GM23338 (cell line): ENCODE measurements around the gene CNTNAP2. TPM values are rescaled to one million over a fixed set of nuclear protein-coding genes. Genes with fewer than 3 reads are reported as not detected.

ENCODE experiments used
- ATAC-seq: fragments of 200-7000 bp; cut with Tn5 transposase; 3 replicates; pipeline ENCODE4 v1.9.1; 2020
- DNase-seq: peaks from one replicate; pipeline ENCODE4 v3.0.0-alpha.2; 2015; ENCODE audit warnings: low spot score
- H2AFZ ChIP-seq: fragments of 200-600 bp; sonication (generic); 2 replicates; pipeline ENCODE4 v1.8.0; 2016; ENCODE audit warnings: antibody characterized with exemption, mild to moderate bottlenecking, moderate library complexity
- H3F3A ChIP-seq: fragments of 200-600 bp; sonication (generic); replicated peaks from 2 replicates; pipeline ENCODE4 v1.8.0; 2017; ENCODE audit warnings: antibody characterized with exemption, mixed run types, low read depth
- H3K27ac ChIP-seq: fragments of 200-600 bp; sonication (generic); 2 replicates; pipeline ENCODE4 v1.6.1; 2016; ENCODE audit warnings: low read depth
- H3K27me3 ChIP-seq: fragments of 200-600 bp; sonication (generic); 2 replicates; pipeline ENCODE4 v1.8.0; 2016; ENCODE audit warnings: mild to moderate bottlenecking, mixed run types, moderate library complexity; ENCODE audit not compliant: insufficient read depth
- H3K36me3 ChIP-seq: fragments of 200-600 bp; sonication (generic); 2 replicates; pipeline ENCODE4 v1.8.0; 2016; ENCODE audit warnings: mild to moderate bottlenecking; ENCODE audit not compliant: insufficient read depth
- H3K4me1 ChIP-seq: fragments of 200-600 bp; sonication (generic); 2 replicates; pipeline ENCODE4 v1.8.0; 2016; ENCODE audit warnings: mild to moderate bottlenecking, moderate library complexity; ENCODE audit not compliant: insufficient read depth
- H3K4me2 ChIP-seq: fragments of 200-600 bp; sonication (generic); 2 replicates; pipeline ENCODE4 v1.7.1; 2017; ENCODE audit warnings: mixed run types
- H3K4me3 ChIP-seq: fragments of 200-600 bp; sonication (generic); 2 replicates; pipeline ENCODE4 v1.6.1; 2016; ENCODE audit warnings: mixed run types
- H3K79me2 ChIP-seq: fragments of 200-600 bp; sonication (generic); replicated peaks from 2 replicates; pipeline ENCODE4 v1.8.0; 2017; ENCODE audit warnings: mild to moderate bottlenecking; ENCODE audit not compliant: insufficient read depth
- H3K9me2 ChIP-seq: fragments of 200-600 bp; sonication (generic); 2 replicates; pipeline ENCODE4 v1.8.0; 2017; ENCODE audit not compliant: insufficient read depth
- H4K20me1 ChIP-seq: fragments of 200-600 bp; sonication (generic); replicated peaks from 2 replicates; pipeline ENCODE4 v1.8.0; 2017; ENCODE audit warnings: mild to moderate bottlenecking; ENCODE audit not compliant: insufficient read depth
- H3K27ac Mint-ChIP-seq: 2 replicates; pipeline ENCODE4 v1.8.0; 2020; ENCODE audit warnings: inconsistent platforms, mild to moderate bottlenecking, moderate library complexity, mixed read lengths
- H3K27me3 Mint-ChIP-seq: 3 replicates; pipeline ENCODE4 v1.8.0; 2022; ENCODE audit warnings: low read depth, mild to moderate bottlenecking, moderate library complexity, mixed read lengths, inconsistent platforms; ENCODE audit not compliant: insufficient read depth, poor library complexity
- H3K36me3 Mint-ChIP-seq: 3 replicates; pipeline ENCODE4 v1.8.0; 2021; ENCODE audit warnings: low read depth, mild to moderate bottlenecking, inconsistent platforms, moderate library complexity, mixed read lengths
- H3K4me1 Mint-ChIP-seq: 3 replicates; pipeline ENCODE4 v1.8.0; 2020; ENCODE audit warnings: mild to moderate bottlenecking, inconsistent platforms, mixed read lengths
- H3K4me3 Mint-ChIP-seq: 3 replicates; pipeline ENCODE4 v1.8.0; 2021; ENCODE audit warnings: moderate library complexity, mild to moderate bottlenecking, inconsistent platforms, mixed read lengths
- H3K9me3 Mint-ChIP-seq: 3 replicates; pipeline ENCODE4 v1.8.0; 2020; ENCODE audit warnings: moderate library complexity, mild to moderate bottlenecking, inconsistent platforms, mixed read lengths
- CREB1 ChIP-seq: fragments of 250-450 bp; sonication (Bioruptor Pico); IDR thresholded peaks from 2 replicates; pipeline ENCODE4 v1.5.0; 2020; ENCODE audit warnings: low read depth, mild to moderate bottlenecking, moderate library complexity
- CTCF ChIP-seq, 2 experiments: fragments of 200-600 bp in 1 of 2; sonication (generic) in 1 of 2; conservative IDR thresholded peaks; 2 replicates each; pipeline versions ENCODE4 v1.5.1 to v1.6.1; 2016 to 2017; ENCODE audit warnings: antibody characterized with exemption in 2 of 2, low read depth in 2 of 2, mild to moderate bottlenecking in 2 of 2, moderate library complexity in 1 of 2
- ETS1 ChIP-seq: IDR thresholded peaks from 2 replicates; pipeline ENCODE4 v1.6.1; 2016; ENCODE audit warnings: antibody characterized with exemption
- EZH2 ChIP-seq: fragments of 200-600 bp; sonication (generic); IDR thresholded peaks from one replicate; pipeline ENCODE4 v1.8.0; 2017; ENCODE audit warnings: antibody characterized with exemption, mild to moderate bottlenecking, low read depth; ENCODE audit not compliant: unreplicated experiment
- EZH2phosphoT487 ChIP-seq: fragments of 200-600 bp; sonication (generic); IDR thresholded peaks from one replicate; pipeline ENCODE4 v1.8.1; 2018; ENCODE audit warnings: antibody characterized with exemption; ENCODE audit not compliant: unreplicated experiment
- JUNB ChIP-seq: IDR thresholded peaks from one replicate; pipeline ENCODE4 v1.6.1; 2016; ENCODE audit warnings: antibody characterized with exemption; ENCODE audit not compliant: unreplicated experiment
- POLR2AphosphoS5 ChIP-seq: IDR thresholded peaks from 2 replicates; pipeline ENCODE4 v1.6.1; 2016; ENCODE audit warnings: antibody characterized with exemption, low read depth
- REST ChIP-seq: IDR thresholded peaks from one replicate; pipeline ENCODE4 v1.6.1; 2018; ENCODE audit warnings: antibody characterized with exemption; ENCODE audit not compliant: unreplicated experiment
- STAT1 ChIP-seq: IDR thresholded peaks from one replicate; pipeline ENCODE4 v1.6.1; 2016; ENCODE audit warnings: antibody characterized with exemption; ENCODE audit not compliant: unreplicated experiment
- ZNF331 ChIP-seq: fragments of 250-450 bp; sonication (Bioruptor Pico); IDR thresholded peaks from 2 replicates; pipeline ENCODE4 v1.5.0; 2020; ENCODE audit warnings: low read depth, mild to moderate bottlenecking, moderate library complexity
- polyA plus RNA-seq: library from polyadenylated mRNA; unstranded; fragments of >200 nt; fragmentation: Nextera tagmentation; extraction: Ambion mirVana; gene quantifications from 2 replicates; pipeline ENCODE4 v1.2.1, GENCODE V29; 2016
- total RNA-seq: library from RNA; depleted of rRNA; stranded (reverse); fragments of >200 nt; shearing (Covaris generic); gene quantifications from 2 replicates; pipeline ENCODE4 v1.2.3, GENCODE V29; 2014

The CNTNAP2 gene
- total and polyA plus RNA-seq, 2 experiments from 2014 or later = 38.2 to 61.3 TPM

GRCh38 chr7:148332191-148333186 is 2215.9 kb downstream of the CNTNAP2 start (continued):
- TF ChIP-seq STAT1 (no peak), ETS1 (no peak), ZNF331 (CRISPR knock-in tag) (no peak), REST (no peak), CREB1 (no peak), CTCF (conservative IDR thresholded peaks at IDR 0.05; ENCODE audit: low read depth in 2 of 2) (no peak), EZH2 (no peak), EZH2phosphoT487 (no peak)

- no peak overlapping the region for H3K4me2 ChIP-seq
- Mint-ChIP-seq H3K27ac (peak overlapping the region; percentile 57; the same call in 1 of the 2 replicates), H3K4me1 (peaks cover 45% of the 10 kb centered on the region), H3K36me3 (peaks cover 22% of the 10 kb centered on the region), H3K27me3 (peaks cover 8% of the 10 kb centered on the region), H3K9me3 (peaks cover 23% of the 10 kb centered on the region), H3K4me3 (no peak overlapping the region)
- no peaks in the 10 kb centered on the region for H3F3A ChIP-seq
- no peaks in the 10 kb centered on the region for H3K36me3 ChIP-seq
- no peak for DNase-seq
- no peak overlapping the region for H3K4me3 ChIP-seq
- H3K4me1 ChIP-seq = peaks cover 38% of the 10 kb centered on the region
- H3K27me3 ChIP-seq = 0 out of 2 replicates have a peak, but pooled peaks cover 2% of the 10 kb centered on the region
- no peaks in the 10 kb centered on the region for H3K9me2 ChIP-seq
- H4K20me1 ChIP-seq = no peaks in the 10 kb centered on the region
- no peak overlapping the region for H3K27ac ChIP-seq
- peak overlapping the region; percentile 52 for H2AFZ ChIP-seq
- ATAC-seq = no peak
- no peaks in the 10 kb centered on the region for H3K79me2 ChIP-seq
- TF ChIP-seq ZNF331 (CRISPR knock-in tag) (no peak), JUNB (no peak), POLR2AphosphoS5 (no peak), EZH2 (no peak)
Observed at GRCh38 chr7:148334441-148334956, 2217.9 kb downstream of the CNTNAP2 start.
